MCF 10A (cell line): Measurements from ENCODE around the gene SUDS3. TPM values are rescaled to one million over a fixed set of nuclear protein-coding genes. Genes with fewer than 3 reads are reported as not detected.
"Not testable (repeated sequence)": the region's sequence is repeated elsewhere in the genome, so short reads cannot be mapped to it uniquely, and the experiment has no call there.

Experiments used
- BruUV-seq: library from RNA; stranded (reverse); fragments of 400-500 nt; replicated peaks from 2 replicates; lab custom pipeline; 2021; lab: Mats Ljungman, UMichigan
- CTCF ChIA-PET: fragments of 300-600 bp; sonication (Branson Sonifier 250); formaldehyde crosslinking; extraction: SDS; loops from one replicate; lab custom pipeline; 2021; ENCODE audit warnings: antibody characterized with exemption, inconsistent platforms; lab: Yijun Ruan, JAX
- POLR2A ChIA-PET: fragments of 300-600, 350-650 bp; sonication (Branson Sonifier 250); formaldehyde crosslinking; extraction: SDS; loops from one replicate; lab custom pipeline; 2020; ENCODE audit warnings: antibody characterized with exemption, inconsistent platforms; lab: Yijun Ruan, JAX
- DNase-seq: peaks from one replicate; pipeline ENCODE4 v3.0.0-alpha.2; 2018; ENCODE audit not compliant: unreplicated experiment
- H3K27ac Mint-ChIP-seq: one replicate; pipeline ENCODE4 v1.8.0; 2022; ENCODE audit warnings: mild to moderate bottlenecking, low read depth, mixed read lengths; ENCODE audit not compliant: unreplicated experiment
- H3K27me3 Mint-ChIP-seq: one replicate; pipeline ENCODE4 v1.8.0; 2022; ENCODE audit warnings: mixed read lengths; ENCODE audit not compliant: insufficient read depth, unreplicated experiment
- H3K36me3 Mint-ChIP-seq: one replicate; pipeline ENCODE4 v1.8.0; 2022; ENCODE audit warnings: mild to moderate bottlenecking, moderate library complexity, mixed read lengths; ENCODE audit not compliant: insufficient read depth, unreplicated experiment
- H3K4me1 Mint-ChIP-seq: one replicate; pipeline ENCODE4 v1.8.0; 2022; ENCODE audit warnings: mixed read lengths; ENCODE audit not compliant: insufficient read depth, unreplicated experiment
- H3K4me3 Mint-ChIP-seq: one replicate; pipeline ENCODE4 v1.8.0; 2022; ENCODE audit warnings: mild to moderate bottlenecking, moderate library complexity, mixed read lengths; ENCODE audit not compliant: unreplicated experiment
- H3K9me3 Mint-ChIP-seq: one replicate; pipeline ENCODE4 v1.8.0; 2022; ENCODE audit warnings: mixed read lengths; ENCODE audit not compliant: unreplicated experiment
- intact Hi-C: fragments of 100-400 bp; cut with micrococcal nuclease; formaldehyde crosslinking; loops from 2 replicates; pipeline ENCODE4 v1.14.1; 2022
- total RNA-seq: library from RNA; stranded (reverse); gene quantifications from 2 replicates; pipeline ENCODE4 v1.2.3, GENCODE V29; 2022
- TF ChIP-seq, protein P1 (sequence below): fragments of 200-600 bp; IDR thresholded peaks from one replicate; pipeline ENCODE4 v1.8.0; 2022; ENCODE audit warnings: antibody characterized with exemption, mild to moderate bottlenecking; ENCODE audit not compliant: unreplicated experiment

Gene SUDS3
- total RNA-seq, 1 experiment from 2014 or later = 19.6 TPM

DNA sequence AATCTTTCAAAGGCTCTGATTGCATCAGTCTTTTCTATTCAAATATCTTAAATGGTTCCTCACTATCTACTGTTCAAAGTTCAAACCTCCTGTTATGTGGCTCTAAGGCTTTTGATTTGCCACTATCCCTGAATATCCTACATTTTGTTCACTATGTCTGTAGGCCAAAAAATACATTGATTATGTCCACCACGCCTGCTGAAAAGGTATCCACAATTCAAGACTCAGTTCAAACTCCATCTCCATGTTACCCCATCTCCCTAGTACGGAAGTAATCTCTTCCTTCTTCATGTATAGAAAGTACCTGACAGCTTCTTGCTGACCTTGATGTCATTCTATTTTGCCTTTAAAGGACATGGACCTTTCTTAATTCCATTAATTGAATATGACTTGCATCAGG is 28.4 kb upstream of the SUDS3 start:
- Mint-ChIP-seq H3K36me3 (no peaks in the 10 kb centered on the region), H3K4me3 (no peak overlapping the region), H3K4me1 (no peaks in the 10 kb centered on the region), H3K27ac (no peak overlapping the region), H3K9me3 (no peaks in the 10 kb centered on the region), H3K27me3 (no peaks in the 10 kb centered on the region)
- TF ChIP-seq, protein P1, sequence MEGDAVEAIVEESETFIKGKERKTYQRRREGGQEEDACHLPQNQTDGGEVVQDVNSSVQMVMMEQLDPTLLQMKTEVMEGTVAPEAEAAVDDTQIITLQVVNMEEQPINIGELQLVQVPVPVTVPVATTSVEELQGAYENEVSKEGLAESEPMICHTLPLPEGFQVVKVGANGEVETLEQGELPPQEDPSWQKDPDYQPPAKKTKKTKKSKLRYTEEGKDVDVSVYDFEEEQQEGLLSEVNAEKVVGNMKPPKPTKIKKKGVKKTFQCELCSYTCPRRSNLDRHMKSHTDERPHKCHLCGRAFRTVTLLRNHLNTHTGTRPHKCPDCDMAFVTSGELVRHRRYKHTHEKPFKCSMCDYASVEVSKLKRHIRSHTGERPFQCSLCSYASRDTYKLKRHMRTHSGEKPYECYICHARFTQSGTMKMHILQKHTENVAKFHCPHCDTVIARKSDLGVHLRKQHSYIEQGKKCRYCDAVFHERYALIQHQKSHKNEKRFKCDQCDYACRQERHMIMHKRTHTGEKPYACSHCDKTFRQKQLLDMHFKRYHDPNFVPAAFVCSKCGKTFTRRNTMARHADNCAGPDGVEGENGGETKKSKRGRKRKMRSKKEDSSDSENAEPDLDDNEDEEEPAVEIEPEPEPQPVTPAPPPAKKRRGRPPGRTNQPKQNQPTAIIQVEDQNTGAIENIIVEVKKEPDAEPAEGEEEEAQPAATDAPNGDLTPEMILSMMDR = no peak
- ChIA-PET CTCF (interaction anchor here (0.6 to 1.1 kb wide), 4 partner anchors 12 to 226 kb away, joined by 3 read pairs; no protein-coding TSS in a partner anchor), POLR2A (no interaction called here)
- BruUV-seq = no TSS peak
- no peak for DNase-seq
- intact Hi-C loops = no loop called here

DNA sequence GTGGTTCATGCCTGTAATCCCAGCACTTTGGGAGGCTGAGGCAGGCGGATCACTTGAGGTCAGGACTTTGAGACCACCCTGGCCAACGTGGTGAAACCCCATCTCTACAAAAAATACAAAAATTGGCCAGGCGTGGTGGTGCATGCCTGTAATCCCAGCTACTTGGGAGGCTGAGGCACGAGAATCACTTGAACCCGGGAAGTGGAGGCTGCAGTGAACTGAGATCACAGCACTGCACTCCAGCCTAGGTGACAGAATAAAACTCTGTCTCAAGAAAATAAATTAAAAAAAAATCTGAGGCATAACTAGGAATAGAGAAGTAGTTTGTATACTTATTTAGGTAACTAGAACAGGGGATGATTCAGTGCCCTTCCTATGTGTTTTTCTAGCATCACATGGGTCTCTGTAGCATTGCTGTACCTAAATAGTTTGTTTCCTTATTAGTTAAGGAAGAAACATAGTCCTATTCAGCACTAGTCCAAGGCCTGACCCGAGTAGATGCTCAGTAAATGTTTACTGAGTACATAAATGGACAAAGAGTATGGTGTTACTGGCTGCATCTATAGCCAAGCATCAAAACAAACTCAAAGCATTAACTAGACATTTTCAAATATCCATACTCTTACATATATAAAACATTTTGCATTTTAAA is 25.3 kb upstream of the SUDS3 start:
- H3K36me3 Mint-ChIP-seq = no peaks in the 10 kb centered on the region
- TF ChIP-seq, protein P1 = no peak
- H3K27ac Mint-ChIP-seq = no peak overlapping the region
- no peaks in the 10 kb centered on the region for H3K27me3 Mint-ChIP-seq
- no peaks in the 10 kb centered on the region for H3K4me1 Mint-ChIP-seq
- intact Hi-C loops = no loop called here
- no peak for DNase-seq
- no peak overlapping the region for H3K4me3 Mint-ChIP-seq
- POLR2A ChIA-PET = no interaction called here
- CTCF ChIA-PET = interaction anchor here (0.6 to 2.2 kb wide), 2 partner anchors 25 to 1082 kb away, joined by 4 to 7 read pairs; partner anchors contain the start of gene SUDS3
- BruUV-seq = no TSS peak
- H3K9me3 Mint-ChIP-seq = no peaks in the 10 kb centered on the region

DNA sequence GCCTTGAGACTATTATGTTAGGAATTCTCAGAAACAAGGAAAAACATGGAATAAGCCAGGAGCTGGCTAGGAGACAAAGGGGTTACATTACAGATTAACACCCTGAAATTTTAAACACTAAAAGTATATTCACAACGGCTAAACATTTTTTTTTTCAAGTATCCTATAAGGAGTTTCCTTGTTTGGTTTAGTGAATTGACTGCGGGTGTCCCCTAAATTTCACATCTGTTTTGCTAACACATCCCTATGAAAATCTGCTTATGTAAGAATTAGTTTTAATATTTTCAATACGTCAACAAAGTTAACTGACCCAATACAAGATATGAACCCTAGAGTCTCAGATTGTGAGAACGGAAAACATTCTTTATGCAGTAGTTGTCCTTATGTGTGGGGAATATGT is 22.6 kb upstream of the SUDS3 start:
- Mint-ChIP-seq H3K4me1 (peaks cover 13% of the 10 kb centered on the region), H3K27me3 (no peaks in the 10 kb centered on the region), H3K27ac (no peak overlapping the region), H3K4me3 (no peak overlapping the region), H3K36me3 (no peaks in the 10 kb centered on the region), H3K9me3 (no peaks in the 10 kb centered on the region)
- BruUV-seq = no TSS peak
- DNase-seq = no peak
- TF ChIP-seq, protein P1 = no peak
- intact Hi-C loops = no loop called here
- ChIA-PET CTCF (interaction anchor here (0.6 to 1.6 kb wide), 5 partner anchors 19 to 173 kb away, joined by 3 to 10 read pairs (median 4); partner anchors contain the start of gene SUDS3), POLR2A (interaction anchor here (1.0 to 3.9 kb wide), 3 partner anchors 8 to 19 kb away, joined by 3 to 11 read pairs (median 3); partner anchors contain the start of gene TAOK3)

DNA sequence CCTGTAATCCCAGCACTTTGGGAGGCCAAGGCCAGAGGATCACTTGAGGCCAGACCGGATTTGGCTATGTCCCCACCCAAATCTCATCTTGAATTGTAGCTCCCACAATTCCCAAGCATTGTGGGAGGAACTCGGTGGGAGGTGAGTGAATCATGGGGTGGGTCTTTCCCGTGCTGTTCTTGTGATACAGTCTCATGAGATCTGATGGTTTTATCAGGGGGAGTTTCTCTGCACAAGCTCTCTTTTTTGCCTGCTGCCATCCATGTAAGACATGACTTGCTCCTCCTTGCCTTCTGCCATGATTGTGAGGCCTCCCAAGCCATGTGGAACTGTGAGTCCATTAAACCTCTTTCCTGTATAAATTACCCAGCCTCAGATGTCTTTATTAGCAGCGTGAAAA is 21.9 kb upstream of the SUDS3 start:
- H3K9me3 Mint-ChIP-seq = not testable (repeated sequence)
- CTCF ChIA-PET = interaction anchor here (0.6 to 2.3 kb wide), 3 partner anchors 14 to 97 kb away, joined by 3 to 15 read pairs (median 3); partner anchors contain the start of gene SUDS3

More for the DNA sequence above, 21.9 kb upstream of the SUDS3 start:
- intact Hi-C loops, DNase-seq, H3K36me3 Mint-ChIP-seq, H3K4me3 Mint-ChIP-seq, H3K27ac Mint-ChIP-seq, H3K27me3 Mint-ChIP-seq, BruUV-seq: not testable (repeated sequence)
- POLR2A ChIA-PET = interaction anchor here (3.9 kb wide), 1 partner anchor 9 kb away, joined by 11 read pairs; no protein-coding TSS in a partner anchor
- peaks cover 13% of the 10 kb centered on the region for H3K4me1 Mint-ChIP-seq
